ENCODE results near the gene GPR45. TPM values are rescaled to one million over a fixed set of nuclear protein-coding genes. Genes with fewer than 3 reads are reported as not detected.

Gene GPR45
- total and polyA plus RNA-seq, 4 donors = not detected

- Histone ChIP-seq H3K4me3 (ENCODE audit: low read depth in 1 of 3, low read length in 3 of 3) (no peak overlapping the region), H3K9me3 (ENCODE audit: control insufficient read depth in 4 of 4, low read length in 3 of 4) (no peaks in the 10 kb centered on the region), H3K27me3 (ENCODE audit: control insufficient read depth in 4 of 4, insufficient read depth in 4 of 4, low read length in 3 of 4) (no peaks in the 10 kb centered on the region), H3K4me1 (ENCODE audit: control insufficient read depth in 4 of 4, insufficient read depth in 4 of 4, low read length in 3 of 4) (no peaks in the 10 kb centered on the region), H3K27ac (ENCODE audit: low read depth in 1 of 2, low read length in 2 of 2) (no peak overlapping the region), H3K9ac (ENCODE audit: low read depth in 1 of 2, low read length in 2 of 2) (no peak overlapping the region), H3K36me3 (ENCODE audit: control insufficient read depth in 4 of 4, insufficient read depth in 3 of 4, low read depth in 1 of 4, low read length in 3 of 4) (peaks cover 7 to 53% (median 29%) of the 10 kb centered on the region in 4 donors)
- WGBS = 96% methylated on average over 6 of the region's 6 CpGs
- TF ChIP-seq MAX (IDR thresholded peaks at IDR 0.05) (no peak), FOXA2 (IDR thresholded peaks at IDR 0.05) (no peak), EGR1 (IDR thresholded peaks at IDR 0.05; ENCODE audit: low read depth in 2 of 2) (no peak), YY1 (IDR thresholded peaks at IDR 0.05) (no peak), NR2F2 (IDR thresholded peaks at IDR 0.05) (no peak), TAF1 (conservative IDR thresholded peaks at IDR 0.05) (no peak), FOXA1 (IDR thresholded peaks at IDR 0.05) (no peak), RAD21 (IDR thresholded peaks at IDR 0.05) (no peak)
- no peak for DNase-seq (ENCODE audit: low spot score)
Observed at GRCh38 chr2:105290981-105291660, 49.6 kb downstream of the GPR45 start.

GRCh38 chr2:105291981-105292380, 50.4 kb downstream of the GPR45 start:
- Histone ChIP-seq H3K9ac (ENCODE audit: low read depth in 1 of 2, low read length in 2 of 2) (no peak overlapping the region), H3K27me3 (ENCODE audit: control insufficient read depth in 4 of 4, insufficient read depth in 4 of 4, low read length in 3 of 4) (no peaks in the 10 kb centered on the region), H3K9me3 (ENCODE audit: control insufficient read depth in 4 of 4, low read length in 3 of 4) (no peaks in the 10 kb centered on the region), H3K36me3 (ENCODE audit: control insufficient read depth in 4 of 4, insufficient read depth in 3 of 4, low read depth in 1 of 4, low read length in 3 of 4) (peaks cover 7 to 52% (median 30%) of the 10 kb centered on the region in 4 donors), H3K4me3 (ENCODE audit: low read depth in 1 of 3, low read length in 3 of 3) (no peak overlapping the region), H3K27ac (ENCODE audit: low read depth in 1 of 2, low read length in 2 of 2) (no peak overlapping the region), H3K4me1 (ENCODE audit: control insufficient read depth in 4 of 4, insufficient read depth in 4 of 4, low read length in 3 of 4) (no peaks in the 10 kb centered on the region)
- DNase-seq (ENCODE audit: low spot score) = no peak
- TF ChIP-seq RXRA (IDR thresholded peaks at IDR 0.05) (no peak), GABPA (IDR thresholded peaks at IDR 0.05 in 1 of 2, conservative IDR thresholded peaks at IDR 0.05 in 1 of 2) (no peak)
- 95% methylated on average over 2 of the region's 2 CpGs for WGBS

Other genes with a start within 250 kb of the GPR45 start
- gene MRPS9, start 203.7 kb upstream of the GPR45 start, total RNA-seq = 10 to 100 TPM; 11.5 to 27.7 TPM
- 10 to 100 TPM; 17.1 to 18.7 TPM for gene MRPS9, start 203.7 kb upstream of the GPR45 start, polyA plus RNA-seq
- gene TGFBRAP1, start 88.0 kb downstream of the GPR45 start, total RNA-seq = 10 to 100 TPM in 1 of 2 donors, 1 to 10 TPM in 1; 9.8 to 10.4 TPM
- gene TGFBRAP1, start 88.0 kb downstream of the GPR45 start, polyA plus RNA-seq = 1 to 10 TPM; 1.8 to 3.7 TPM
- gene C2orf49, start 95.8 kb downstream of the GPR45 start, total RNA-seq = 1 to 10 TPM; 8.2 TPM
- 1 to 10 TPM; 3.3 to 8.1 TPM for gene C2orf49, start 95.8 kb downstream of the GPR45 start, polyA plus RNA-seq
- gene FHL2, start 157.3 kb downstream of the GPR45 start, total RNA-seq = 1 to 10 TPM; 4.7 to 8.3 TPM
- gene FHL2, start 157.3 kb downstream of the GPR45 start, polyA plus RNA-seq = 1 to 10 TPM; 3.9 to 9.0 TPM

Measured in liver (tissue), 9 donors.